ENCODE measurements around the gene LCN9. TPM values are rescaled to one million over a fixed set of nuclear protein-coding genes. Genes with fewer than 3 reads are reported as not detected.

Gene LCN9
- total RNA-seq, 1 donor from 2014 or later, result not detected

GRCh38 chr9:135684691-135685090 is 21.6 kb downstream of the LCN9 start:
- H3K36me3 Mint-ChIP-seq (ENCODE audit: unreplicated experiment), result no peaks in the 10 kb centered on the region
- H3K9me3 Mint-ChIP-seq (ENCODE audit: unreplicated experiment), result peaks cover 3% of the 10 kb centered on the region
- TF ChIP-seq CTCF (IDR thresholded peaks at IDR 0.05; ENCODE audit: partially characterized antibody, unreplicated experiment), result no peak
- H3K4me1 Mint-ChIP-seq (ENCODE audit: low read depth, unreplicated experiment), result peaks cover 2% of the 10 kb centered on the region
- no peak overlapping the region for H3K27ac Mint-ChIP-seq (ENCODE audit: unreplicated experiment)
- H3K4me3 Mint-ChIP-seq (ENCODE audit: unreplicated experiment), result no peak overlapping the region
- H3K27me3 Mint-ChIP-seq (ENCODE audit: unreplicated experiment), result peaks cover 2% of the 10 kb centered on the region
- DNase-seq, result no peak

- TF ChIP-seq CTCF (IDR thresholded peaks at IDR 0.05; ENCODE audit: partially characterized antibody, unreplicated experiment), result no peak
- no peaks in the 10 kb centered on the region for H3K36me3 Mint-ChIP-seq (ENCODE audit: unreplicated experiment)
- peaks cover 2% of the 10 kb centered on the region for H3K4me1 Mint-ChIP-seq (ENCODE audit: low read depth, unreplicated experiment)
- no peak for DNase-seq
- H3K4me3 Mint-ChIP-seq (ENCODE audit: unreplicated experiment), result no peak overlapping the region
- no peak overlapping the region for H3K27ac Mint-ChIP-seq (ENCODE audit: unreplicated experiment)
- H3K9me3 Mint-ChIP-seq (ENCODE audit: unreplicated experiment), result peaks cover 6% of the 10 kb centered on the region
- H3K27me3 Mint-ChIP-seq (ENCODE audit: unreplicated experiment), result peaks cover 2% of the 10 kb centered on the region
Measured at GRCh38 chr9:135687216-135687615, 24.1 kb downstream of the LCN9 start.

GRCh38 chr9:135689011-135689410 is 25.9 kb downstream of the LCN9 start:
- Mint-ChIP-seq H3K9me3 (ENCODE audit: unreplicated experiment) (peaks cover 7% of the 10 kb centered on the region), H3K36me3 (ENCODE audit: unreplicated experiment) (no peaks in the 10 kb centered on the region), H3K4me3 (ENCODE audit: unreplicated experiment) (no peak overlapping the region), H3K27me3 (ENCODE audit: unreplicated experiment) (peaks cover 2% of the 10 kb centered on the region), H3K27ac (ENCODE audit: unreplicated experiment) (peak overlapping the region; percentile 33), H3K4me1 (ENCODE audit: low read depth, unreplicated experiment) (peaks cover 5% of the 10 kb centered on the region)
- no peak for DNase-seq
- no peak for TF ChIP-seq CTCF (IDR thresholded peaks at IDR 0.05; ENCODE audit: partially characterized antibody, unreplicated experiment)

DNA sequence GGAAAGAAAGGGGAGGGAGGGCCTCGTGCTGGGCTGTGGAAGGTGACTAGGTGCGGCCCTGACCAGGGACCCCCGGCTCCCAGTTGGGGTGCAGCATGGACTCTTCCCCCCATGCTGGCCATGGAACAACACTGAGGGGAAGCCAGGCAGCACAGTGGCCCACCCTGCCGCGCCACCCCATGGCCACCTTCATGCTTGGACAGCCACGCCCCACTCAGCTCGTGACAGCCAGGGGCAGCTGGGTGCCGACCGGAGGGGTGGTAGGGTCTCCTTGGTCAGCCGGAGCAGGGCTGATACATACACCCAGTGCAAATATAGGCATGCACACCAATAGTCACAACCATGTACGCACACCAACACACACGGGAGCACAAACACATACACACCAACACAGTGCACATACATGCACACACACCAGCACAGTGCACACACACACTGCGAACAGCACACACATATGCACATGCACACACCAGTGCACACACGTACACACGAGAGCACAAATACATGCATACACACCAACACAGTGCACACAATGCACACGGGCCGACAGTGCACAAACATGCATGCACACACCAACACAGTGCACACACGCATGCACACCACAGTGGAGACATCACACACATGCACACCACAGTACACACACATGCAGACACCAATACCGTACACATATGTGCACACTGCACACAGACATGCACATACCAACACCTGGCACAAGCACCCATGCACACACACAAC is 27.9 kb downstream of the LCN9 start:
- H3K27me3 Mint-ChIP-seq (ENCODE audit: unreplicated experiment), result peaks cover 2% of the 10 kb centered on the region
- no peak overlapping the region for H3K4me3 Mint-ChIP-seq (ENCODE audit: unreplicated experiment)
- no peak overlapping the region for H3K27ac Mint-ChIP-seq (ENCODE audit: unreplicated experiment)
- H3K36me3 Mint-ChIP-seq (ENCODE audit: unreplicated experiment), result no peaks in the 10 kb centered on the region
- no peak for TF ChIP-seq CTCF (IDR thresholded peaks at IDR 0.05; ENCODE audit: partially characterized antibody, unreplicated experiment)
- peaks cover 7% of the 10 kb centered on the region for H3K9me3 Mint-ChIP-seq (ENCODE audit: unreplicated experiment)
- DNase-seq, result no peak
- peaks cover 5% of the 10 kb centered on the region for H3K4me1 Mint-ChIP-seq (ENCODE audit: low read depth, unreplicated experiment)

- Mint-ChIP-seq H3K4me1 (ENCODE audit: low read depth, unreplicated experiment) (peaks cover 3% of the 10 kb centered on the region), H3K36me3 (ENCODE audit: unreplicated experiment) (no peaks in the 10 kb centered on the region), H3K4me3 (ENCODE audit: unreplicated experiment) (no peak overlapping the region), H3K27me3 (ENCODE audit: unreplicated experiment) (peaks cover 2% of the 10 kb centered on the region), H3K9me3 (ENCODE audit: unreplicated experiment) (peaks cover 4% of the 10 kb centered on the region), H3K27ac (ENCODE audit: unreplicated experiment) (no peak overlapping the region)
- DNase-seq, result no peak
- TF ChIP-seq CTCF (IDR thresholded peaks at IDR 0.05; ENCODE audit: partially characterized antibody, unreplicated experiment), result no peak
Measured at GRCh38 chr9:135692410-135692809, 29.3 kb downstream of the LCN9 start.

All from glutamatergic neuron (in vitro differentiated cells).